SH-SY5Y (cell line): Measurements from ENCODE around the gene RAPGEF5.

ENCODE experiments used
- GATA2 ChIP-seq: IDR thresholded peaks from 2 replicates; pipeline ENCODE4 v1.6.1; 2011; ENCODE audit warnings: mild to moderate bottlenecking, low read depth, low read length
- GATA3 ChIP-seq: IDR thresholded peaks from 2 replicates; pipeline ENCODE4 v1.6.1; 2011; ENCODE audit warnings: low read depth, mild to moderate bottlenecking, low read length, moderate library complexity

The RAPGEF5 gene

DNA sequence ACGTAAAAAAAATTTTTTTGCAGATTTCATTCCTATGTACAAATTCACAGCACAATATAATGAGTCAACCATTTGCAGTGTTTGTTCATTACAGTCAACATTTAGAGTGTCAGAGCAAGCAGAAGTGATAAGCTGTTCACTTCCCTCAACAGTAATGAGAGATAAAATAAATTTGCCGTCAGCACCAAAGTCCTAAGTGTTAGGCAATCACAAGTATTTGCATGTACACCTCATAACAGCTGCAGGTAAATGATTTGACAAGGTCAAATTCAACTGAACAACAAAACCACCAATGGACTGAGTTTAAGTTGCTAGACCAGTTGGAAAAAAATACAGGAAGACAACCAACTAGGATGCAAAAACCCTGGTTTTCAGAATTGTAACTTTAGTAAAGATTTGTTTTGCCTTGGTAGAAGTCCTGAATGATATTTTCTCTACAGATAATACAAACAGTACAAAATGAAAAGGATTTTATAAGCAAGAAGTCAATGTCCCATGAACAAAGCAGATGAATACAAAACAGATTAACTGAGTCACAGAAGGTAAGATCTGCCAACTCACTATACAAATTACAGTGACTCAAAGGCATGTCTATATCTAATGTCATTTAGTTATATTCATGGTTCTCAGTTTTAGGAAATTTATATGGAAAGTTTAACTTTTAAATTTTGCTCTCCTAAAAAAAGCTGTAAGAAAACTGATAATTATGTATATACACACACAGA lies 10.4 kb downstream of the RAPGEF5 start:
- TF ChIP-seq GATA3 (no peak), GATA2 (no peak)

DNA sequence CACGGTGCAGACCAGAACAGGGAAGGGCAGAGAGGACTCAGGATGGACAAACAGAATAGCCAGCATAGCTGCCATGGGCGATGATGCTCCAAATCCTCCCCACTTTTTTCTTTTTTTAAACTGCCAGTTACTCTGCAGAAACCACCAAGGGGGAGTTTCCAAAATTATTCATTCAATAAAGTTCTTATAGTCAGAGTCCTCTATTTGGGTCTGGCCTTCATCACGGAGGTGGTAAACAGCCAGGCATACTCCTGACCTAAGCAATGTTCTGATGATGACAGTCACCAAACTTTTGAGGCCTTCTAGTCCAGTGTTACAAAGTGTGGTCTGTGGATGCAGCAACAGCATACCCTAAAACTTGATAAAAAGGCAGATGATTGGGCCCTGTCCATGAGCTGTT lies 12.3 kb downstream of the RAPGEF5 start:
- TF ChIP-seq GATA2 (no peak), GATA3 (no peak)

DNA sequence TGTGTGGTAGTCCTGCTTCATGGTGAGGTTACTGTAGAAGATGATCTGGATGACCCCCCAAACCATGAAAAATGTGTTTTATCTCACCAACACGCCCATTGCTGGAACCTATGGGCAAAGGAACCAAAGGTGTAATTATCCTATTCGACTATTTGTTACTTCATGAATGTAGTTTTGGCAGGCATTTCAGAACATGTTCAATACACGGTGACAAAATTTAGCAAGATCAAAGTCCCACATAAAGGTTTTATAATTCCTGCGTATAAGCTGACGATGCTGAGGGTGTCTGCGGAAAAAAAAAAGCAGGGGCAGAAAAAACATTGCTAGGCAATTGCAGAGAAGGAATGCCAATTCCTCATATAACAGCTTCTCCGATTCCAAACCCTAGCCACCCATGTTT lies 13.3 kb downstream of the RAPGEF5 start:
- TF ChIP-seq GATA3 (no peak), GATA2 (no peak)

DNA sequence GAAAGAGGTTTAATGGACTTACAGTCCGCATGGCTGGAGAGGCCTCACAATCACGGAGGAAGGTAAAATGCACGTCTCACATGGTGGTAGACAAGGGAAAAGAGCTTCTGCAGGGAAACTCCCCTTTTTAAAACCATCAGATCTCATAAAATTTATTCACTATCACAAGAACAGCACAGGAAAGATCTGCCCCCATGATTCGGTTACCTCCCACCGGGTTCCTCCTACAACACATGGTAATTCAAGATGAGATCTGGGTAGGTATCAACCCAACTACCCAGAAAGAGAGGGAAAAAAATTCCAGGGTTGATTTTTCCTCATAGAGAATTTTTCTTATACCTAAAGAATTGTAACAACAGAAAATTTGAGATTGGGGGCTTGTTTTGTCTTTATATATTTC lies 13.9 kb downstream of the RAPGEF5 start:
- no peak for TF ChIP-seq GATA2
- TF ChIP-seq GATA3 = no peak

DNA sequence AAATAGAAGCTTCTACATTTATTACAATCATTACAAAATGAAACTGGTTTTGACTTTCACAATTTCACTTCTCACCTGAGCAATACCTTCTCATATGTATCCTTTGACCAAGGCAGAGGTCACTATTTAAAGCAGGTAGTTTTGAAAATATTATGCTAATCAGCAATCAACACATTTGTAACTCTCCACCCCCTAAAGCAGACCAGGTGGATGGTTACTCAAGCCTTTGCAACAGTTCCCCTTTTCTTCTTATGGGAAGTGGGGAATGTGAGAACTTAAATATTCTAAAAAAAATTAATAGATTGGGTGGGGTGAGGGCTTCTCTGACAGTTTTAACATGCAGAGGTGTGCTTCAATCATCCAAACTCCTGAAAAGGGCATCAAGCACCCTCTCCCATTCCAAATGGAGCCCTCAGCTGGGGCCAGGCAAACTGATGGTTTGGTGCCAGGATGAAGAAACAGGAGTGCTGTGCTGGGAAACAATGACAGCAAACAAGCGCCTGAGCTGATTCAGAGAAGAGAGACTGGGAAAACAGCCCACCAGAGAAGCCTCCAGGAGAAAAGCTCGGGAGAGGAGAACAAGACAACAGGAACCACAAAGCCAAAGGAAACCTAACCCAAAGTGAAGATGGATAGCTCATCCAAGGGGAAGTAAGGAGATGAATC lies 17.1 kb downstream of the RAPGEF5 start:
- TF ChIP-seq GATA2 = no peak
- TF ChIP-seq GATA3 = no peak

DNA sequence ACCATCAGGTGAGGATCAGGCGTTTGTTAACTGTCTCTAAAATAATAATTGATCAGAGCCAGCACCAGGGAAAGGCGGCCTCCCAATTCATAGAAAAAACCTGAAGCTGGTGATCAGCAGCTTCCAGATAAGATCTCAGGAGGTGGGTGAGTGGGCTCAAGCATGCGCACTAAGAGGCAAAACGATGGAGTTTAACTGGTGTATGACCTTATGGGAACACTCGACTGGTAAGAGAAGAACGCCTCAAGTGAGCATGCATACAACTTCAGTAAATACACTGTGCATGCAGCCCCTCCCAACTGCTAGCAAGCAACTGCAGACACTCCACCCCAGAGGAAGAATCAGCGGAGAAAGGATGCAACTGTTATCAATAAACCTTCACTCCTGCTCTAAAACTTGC lies 18.1 kb downstream of the RAPGEF5 start:
- TF ChIP-seq GATA2 (peak; percentile 45; the same call in 1 of the 2 replicates), GATA3 (no peak)

DNA sequence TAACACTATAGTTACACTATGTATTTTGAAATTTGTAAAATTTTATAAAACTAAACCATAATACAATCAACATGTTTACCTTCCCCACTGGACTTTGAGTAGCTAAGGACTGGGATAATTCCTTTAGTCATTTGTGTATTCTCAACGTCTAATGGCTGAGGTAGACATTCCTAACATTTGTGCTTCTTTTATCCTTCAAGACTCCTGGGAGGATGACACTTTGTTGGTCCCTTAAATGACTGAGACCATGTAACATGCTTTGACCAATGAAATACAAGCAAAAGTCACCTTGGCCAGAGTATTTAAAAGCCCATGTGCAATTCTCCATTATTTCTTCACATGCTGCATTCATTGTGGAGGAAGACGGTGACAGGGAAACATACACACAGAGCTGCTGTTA lies 18.5 kb downstream of the RAPGEF5 start:
- TF ChIP-seq GATA2 (no peak), GATA3 (no peak)

DNA sequence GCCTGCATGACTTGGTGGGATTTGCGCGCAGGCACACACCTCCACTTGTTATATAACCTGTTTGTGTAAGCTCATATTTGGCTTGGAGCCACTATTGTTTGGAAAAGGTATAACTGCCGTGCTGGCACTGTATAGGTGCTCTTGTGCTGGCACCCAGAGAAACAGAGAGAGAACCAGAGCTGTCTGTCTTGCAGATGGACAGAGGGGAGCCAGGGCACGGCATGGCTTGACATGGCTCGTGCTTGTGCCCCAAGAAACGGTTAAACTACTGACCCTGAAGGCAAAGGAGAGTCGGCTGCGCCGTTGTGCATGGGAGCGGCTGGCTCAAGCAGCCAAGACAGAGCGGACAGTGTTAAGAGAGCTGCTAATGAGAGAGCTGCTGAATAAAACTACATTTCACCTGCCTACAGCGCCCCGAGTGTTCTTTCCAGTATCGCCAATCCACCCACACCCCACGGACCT lies 23.2 kb downstream of the RAPGEF5 start:
- no peak for TF ChIP-seq GATA2
- TF ChIP-seq GATA3 = no peak

DNA sequence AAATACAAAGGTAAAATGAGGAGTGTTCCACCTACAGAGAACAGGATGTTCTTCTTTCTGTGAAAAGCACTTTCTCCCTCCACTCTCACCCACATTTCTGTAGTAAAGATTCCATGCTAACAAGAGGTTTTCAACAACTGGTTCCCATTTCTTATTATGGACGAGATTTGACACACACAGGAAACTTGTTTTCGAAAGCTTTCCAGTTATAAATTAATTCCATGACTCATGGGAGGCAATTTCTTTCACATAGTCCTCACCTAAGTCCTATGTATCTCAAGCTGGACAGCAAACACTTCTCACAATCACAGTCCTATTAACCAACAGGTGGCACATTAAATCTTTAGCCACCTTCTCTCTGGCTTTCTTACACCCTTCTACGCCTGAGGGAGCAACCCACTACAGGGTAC lies 24.5 kb downstream of the RAPGEF5 start:
- TF ChIP-seq GATA3 = no peak
- TF ChIP-seq GATA2 = no peak

DNA sequence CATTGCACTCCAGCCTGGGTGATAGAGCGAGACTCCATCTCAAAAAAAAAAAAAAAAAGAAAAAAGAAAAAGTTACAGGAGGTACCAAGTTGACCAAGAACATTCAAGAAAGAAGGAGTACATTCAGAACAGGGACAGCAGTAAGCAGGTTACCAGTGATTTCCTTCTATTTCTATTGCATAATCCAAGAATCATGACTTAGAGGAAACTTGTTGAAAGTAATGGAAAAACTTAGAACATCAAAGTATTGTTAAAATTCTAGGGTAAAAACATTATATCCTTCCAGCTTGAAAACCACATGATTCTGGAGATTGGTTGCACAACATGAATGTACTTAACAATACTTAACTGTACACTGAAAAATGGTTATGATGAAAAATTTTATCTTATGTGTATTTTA lies 25.2 kb downstream of the RAPGEF5 start:
- no peak for TF ChIP-seq GATA2
- TF ChIP-seq GATA3 = no peak

DNA sequence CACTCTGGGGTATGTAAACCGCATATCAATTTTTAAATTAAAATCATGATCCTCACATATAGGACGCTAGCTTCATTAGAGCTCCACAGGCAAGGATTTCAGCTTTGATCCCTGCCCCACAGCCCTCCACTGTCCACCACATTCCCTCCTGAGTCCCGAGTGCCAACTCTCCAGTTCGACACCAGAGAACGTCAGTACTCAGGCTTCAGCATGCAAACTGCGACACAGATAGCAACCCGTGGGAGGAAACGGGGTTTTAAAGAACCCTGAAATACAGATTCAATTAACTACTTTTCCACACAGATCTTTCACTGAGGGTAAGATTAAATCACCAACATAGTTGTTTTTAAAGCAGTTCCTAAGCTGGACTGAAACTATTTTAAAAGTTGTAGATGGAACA lies 26.1 kb downstream of the RAPGEF5 start:
- TF ChIP-seq GATA2 = no peak
- no peak for TF ChIP-seq GATA3

DNA sequence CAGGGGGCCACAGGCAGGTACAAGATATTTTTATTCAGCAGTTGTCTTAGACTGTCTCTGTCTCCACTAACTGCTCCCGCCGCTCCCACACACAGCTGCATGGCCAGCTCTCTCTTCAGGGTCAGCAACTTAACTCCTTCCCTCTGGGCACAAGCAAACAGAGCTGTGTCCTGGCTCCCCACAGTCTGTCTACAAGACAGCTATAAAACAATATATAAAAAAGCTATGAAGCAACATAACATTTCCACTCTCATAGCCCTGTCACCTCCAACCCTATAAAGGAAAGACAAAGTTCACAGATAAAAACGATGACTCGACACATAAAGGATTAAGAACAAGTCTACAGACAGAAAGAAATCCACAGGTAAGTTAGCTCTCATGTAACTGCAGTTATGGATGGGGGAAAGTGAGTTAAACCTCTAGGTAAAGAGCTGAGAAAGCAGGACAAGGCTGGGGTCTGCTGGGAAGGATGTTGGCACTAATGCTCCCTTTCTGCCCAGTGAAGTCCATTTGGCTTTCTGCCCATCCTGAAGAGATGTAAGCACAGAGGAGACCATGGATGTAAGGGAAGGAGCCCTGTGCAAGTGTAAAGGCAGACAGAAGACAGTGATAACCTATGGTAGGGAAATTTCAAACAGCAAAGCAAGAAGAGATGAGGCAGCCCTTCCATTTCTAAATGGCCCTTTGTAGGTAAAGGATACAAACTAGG lies 27.0 kb downstream of the RAPGEF5 start:
- TF ChIP-seq GATA3 (no peak), GATA2 (no peak)

DNA sequence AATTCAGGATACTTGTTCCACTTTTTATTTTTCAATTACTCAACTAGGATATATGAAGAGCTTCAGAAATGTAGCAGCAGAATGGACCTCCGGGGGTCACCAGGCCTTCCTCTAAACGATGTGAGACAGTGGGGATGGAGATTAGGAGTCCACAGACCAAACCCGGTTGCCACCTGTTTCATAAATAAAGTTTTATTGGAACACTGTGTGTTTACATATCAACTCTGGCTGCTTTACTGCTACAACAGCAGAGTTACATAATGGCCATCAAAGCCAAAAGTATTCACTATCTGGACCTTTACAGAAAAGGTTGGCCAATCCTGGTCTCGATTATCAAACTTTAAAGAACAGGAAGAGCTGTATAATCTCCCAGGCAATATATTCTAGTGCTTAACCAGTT lies 30.8 kb downstream of the RAPGEF5 start:
- TF ChIP-seq GATA3 = no peak

DNA sequence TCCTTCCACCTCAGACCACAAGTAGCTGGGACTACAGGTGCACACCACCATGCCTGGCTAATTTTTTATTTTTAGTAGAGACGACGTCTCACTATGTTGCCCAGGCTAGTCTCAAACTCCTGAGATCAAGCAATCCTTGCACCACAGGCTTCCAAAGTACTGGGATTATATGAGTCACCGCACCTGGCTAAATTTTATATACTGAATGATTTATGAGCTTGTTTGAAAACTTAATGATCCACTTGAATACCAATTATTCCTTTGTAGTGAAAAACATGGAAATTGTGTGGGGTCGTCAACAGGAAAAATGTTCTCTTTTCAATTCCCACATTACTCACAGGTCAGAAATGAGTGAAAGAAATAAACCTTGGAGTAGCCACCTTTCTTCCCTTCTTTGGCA lies 31.3 kb downstream of the RAPGEF5 start:
- TF ChIP-seq GATA3 (no peak), GATA2 (no peak)

DNA sequence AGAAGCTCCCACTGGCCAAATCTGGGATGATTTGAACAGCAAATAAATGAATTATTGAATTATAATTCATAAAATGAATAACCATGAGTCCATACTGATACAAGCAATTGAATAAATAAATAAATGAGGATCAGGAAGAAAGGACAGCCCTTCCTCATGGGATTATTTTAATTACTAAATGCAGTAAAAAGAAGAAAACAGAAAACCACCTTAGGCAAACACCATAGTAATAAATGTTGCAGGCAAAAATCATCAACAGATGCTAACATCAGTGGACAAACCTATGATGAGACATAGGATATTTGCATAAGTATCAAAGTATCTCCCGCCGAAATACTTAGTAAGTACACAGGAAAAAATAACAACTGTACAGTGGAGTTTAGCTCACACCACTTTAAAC lies 33.2 kb downstream of the RAPGEF5 start:
- TF ChIP-seq GATA3 = no peak
- no peak for TF ChIP-seq GATA2

DNA sequence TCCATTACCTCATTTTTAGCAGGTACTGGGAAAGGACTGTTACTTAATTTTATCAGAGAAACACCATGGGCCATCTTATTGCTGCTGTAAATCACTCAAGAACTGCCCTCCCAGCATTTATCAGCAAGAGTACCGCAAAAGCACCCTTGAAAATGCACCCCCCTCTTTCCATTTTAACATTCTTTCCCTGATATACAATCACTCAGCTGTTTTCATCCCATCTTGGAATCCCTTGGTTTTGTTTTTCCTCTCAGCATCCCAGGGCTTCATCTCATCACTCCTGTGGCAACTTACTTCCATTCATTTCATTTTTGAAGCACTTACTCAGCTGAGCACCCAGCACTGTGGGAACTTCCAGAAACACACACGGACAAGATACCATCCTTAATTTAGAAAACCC lies 36.5 kb downstream of the RAPGEF5 start:
- TF ChIP-seq GATA2 = no peak
- TF ChIP-seq GATA3 = no peak
